K562 (cell line): ENCODE measurements around the gene ANO2.

Experiments
- MCM7 ChIP-seq, 2 experiments: fragments of 450-650 bp; IDR thresholded peaks; 2 replicates each; pipeline ENCODE4 v1.6.1; 2016 to 2018
- POLR2AphosphoS5 ChIP-seq: IDR thresholded peaks from 2 replicates; pipeline ENCODE4 v1.6.1; 2011; ENCODE audit warnings: mild to moderate bottlenecking, low read depth, low read length, moderate library complexity; ENCODE audit not compliant: control insufficient read depth, insufficient read depth
- SP1 ChIP-seq: sonication (generic); formaldehyde crosslinking; IDR thresholded peaks from 2 replicates; pipeline ENCODE4 v1.8.1; 2022; ENCODE audit warnings: mild to moderate bottlenecking, missing genetic modification reagents
- TFE3 ChIP-seq: fragments of 450-650 bp; formaldehyde crosslinking; IDR thresholded peaks from 2 replicates; pipeline ENCODE4 v1.4.0; 2020; ENCODE audit warnings: mild to moderate bottlenecking, mixed read lengths
- ZBTB33 ChIP-seq: sonication (generic); formaldehyde crosslinking; IDR thresholded peaks from 2 replicates; pipeline ENCODE4 v1.8.1; 2023; ENCODE audit warnings: mild to moderate bottlenecking, missing genetic modification reagents

GRCh38 chr12:5718073-5718472 is 227.0 kb downstream of the ANO2 start:
- TF ChIP-seq MCM7 (IDR thresholded peaks at IDR 0.05) = no peak
- no peak for TF ChIP-seq POLR2AphosphoS5
- TF ChIP-seq TFE3 (CRISPR knock-in tag) = no peak
- no peak for TF ChIP-seq SP1 (CRISPR knock-in tag)
- TF ChIP-seq ZBTB33 (CRISPR knock-in tag) = no peak
